Measurements from ENCODE around the gene SF3B5.

SF3B5 gene

DNA sequence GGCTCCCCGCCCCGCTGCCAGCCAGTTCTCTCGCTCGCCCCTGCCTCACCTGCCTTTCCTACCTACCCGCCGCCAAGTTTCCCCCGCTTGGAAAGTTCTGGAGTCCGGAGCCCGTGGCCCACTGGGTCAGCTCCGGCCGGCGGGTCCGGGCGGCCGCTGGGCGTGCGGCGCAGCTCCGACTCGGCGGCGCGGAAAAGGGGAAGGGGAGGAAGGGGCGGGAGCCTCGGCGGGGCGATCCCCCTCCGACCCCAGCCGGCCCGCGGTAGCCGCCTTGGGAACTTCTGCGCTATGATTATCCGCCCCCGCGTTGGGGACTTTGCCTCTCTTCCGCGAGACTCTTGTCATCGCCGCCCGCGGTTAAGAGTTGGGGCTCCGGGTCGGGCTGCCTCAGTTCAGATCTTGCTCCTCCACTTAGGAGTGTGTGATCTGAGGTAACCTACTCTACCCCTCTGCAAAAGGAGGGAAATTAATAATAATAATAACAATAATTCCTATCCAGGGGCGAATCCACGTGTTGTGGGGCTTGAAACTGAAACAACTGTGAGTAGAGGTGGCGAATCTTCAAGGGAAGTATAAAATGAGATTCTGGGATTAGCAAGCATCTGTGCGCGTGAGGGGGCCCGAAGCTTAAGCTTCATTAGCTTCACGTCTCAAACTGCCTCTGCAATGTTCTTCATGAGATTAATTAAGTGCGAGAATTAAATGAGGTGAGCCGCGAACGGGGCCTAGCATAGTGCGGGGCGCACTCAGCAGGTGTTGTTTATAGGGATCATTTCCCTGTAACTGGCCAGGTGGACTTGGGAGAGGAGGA lies 30.8 kb downstream of the SF3B5 start:
- Histone ChIP-seq H3K4me1 (ENCODE audit: insufficient read depth, poor library complexity, severe bottlenecking) (no peaks in the 10 kb centered on the region), H3K4me3 (ENCODE audit: severe bottlenecking) (peak overlapping the region; percentile 42), H3K9me3 (ENCODE audit: severe bottlenecking) (no peaks in the 10 kb centered on the region), H3K27me3 (ENCODE audit: insufficient read depth, poor library complexity, severe bottlenecking) (peaks cover 45% of the 10 kb centered on the region), H3K36me3 (ENCODE audit: low read depth) (no peaks in the 10 kb centered on the region), H3K27ac (ENCODE audit: poor library complexity, severe bottlenecking) (no peak overlapping the region)
- ATAC-seq (ENCODE audit: low read depth), result no peak
- no peak for DNase-seq (ENCODE audit: low spot score)
- TF ChIP-seq, protein P1, sequence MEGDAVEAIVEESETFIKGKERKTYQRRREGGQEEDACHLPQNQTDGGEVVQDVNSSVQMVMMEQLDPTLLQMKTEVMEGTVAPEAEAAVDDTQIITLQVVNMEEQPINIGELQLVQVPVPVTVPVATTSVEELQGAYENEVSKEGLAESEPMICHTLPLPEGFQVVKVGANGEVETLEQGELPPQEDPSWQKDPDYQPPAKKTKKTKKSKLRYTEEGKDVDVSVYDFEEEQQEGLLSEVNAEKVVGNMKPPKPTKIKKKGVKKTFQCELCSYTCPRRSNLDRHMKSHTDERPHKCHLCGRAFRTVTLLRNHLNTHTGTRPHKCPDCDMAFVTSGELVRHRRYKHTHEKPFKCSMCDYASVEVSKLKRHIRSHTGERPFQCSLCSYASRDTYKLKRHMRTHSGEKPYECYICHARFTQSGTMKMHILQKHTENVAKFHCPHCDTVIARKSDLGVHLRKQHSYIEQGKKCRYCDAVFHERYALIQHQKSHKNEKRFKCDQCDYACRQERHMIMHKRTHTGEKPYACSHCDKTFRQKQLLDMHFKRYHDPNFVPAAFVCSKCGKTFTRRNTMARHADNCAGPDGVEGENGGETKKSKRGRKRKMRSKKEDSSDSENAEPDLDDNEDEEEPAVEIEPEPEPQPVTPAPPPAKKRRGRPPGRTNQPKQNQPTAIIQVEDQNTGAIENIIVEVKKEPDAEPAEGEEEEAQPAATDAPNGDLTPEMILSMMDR (IDR thresholded peaks at IDR 0.05; ENCODE audit: poor library complexity, severe bottlenecking), result no peak

DNA sequence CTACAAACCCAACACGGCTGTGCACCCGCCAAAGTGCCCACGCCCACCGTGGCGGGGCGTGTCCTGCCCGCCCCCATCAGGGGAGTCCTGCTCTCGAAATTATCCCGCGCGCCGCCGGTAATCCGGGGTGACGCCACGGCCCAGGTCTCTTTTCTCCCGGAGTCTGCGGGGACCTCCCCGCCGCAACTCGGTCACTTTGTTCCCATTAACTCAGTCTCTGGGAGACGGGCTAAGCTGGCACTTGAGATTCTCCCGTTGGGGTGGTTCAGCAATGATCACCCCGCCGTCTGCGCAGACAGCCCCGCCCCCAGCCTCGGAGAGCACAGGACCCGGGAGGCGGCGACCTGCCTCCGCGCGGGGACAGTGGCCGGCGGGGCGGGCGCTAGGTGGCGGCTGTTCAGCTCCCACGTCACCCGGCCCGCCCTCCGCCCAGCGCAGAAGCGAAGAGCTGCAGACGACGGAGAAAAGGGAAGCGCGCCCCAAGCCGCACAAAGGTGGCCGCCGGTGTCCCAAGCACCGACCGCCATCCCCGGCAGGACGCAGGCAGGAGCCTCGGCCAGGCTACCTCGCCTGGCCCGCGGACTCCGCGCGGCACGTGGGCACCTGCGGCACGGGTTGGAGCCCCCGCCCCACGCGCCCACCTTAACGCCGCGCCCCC lies 31.5 kb downstream of the SF3B5 start:
- Histone ChIP-seq H3K27ac (ENCODE audit: poor library complexity, severe bottlenecking) (no peak overlapping the region), H3K36me3 (ENCODE audit: low read depth) (no peaks in the 10 kb centered on the region), H3K4me3 (ENCODE audit: severe bottlenecking) (peak overlapping the region; percentile 42), H3K9me3 (ENCODE audit: severe bottlenecking) (no peaks in the 10 kb centered on the region), H3K27me3 (ENCODE audit: insufficient read depth, poor library complexity, severe bottlenecking) (peaks cover 45% of the 10 kb centered on the region), H3K4me1 (ENCODE audit: insufficient read depth, poor library complexity, severe bottlenecking) (no peaks in the 10 kb centered on the region)
- TF ChIP-seq, protein P1 (IDR thresholded peaks at IDR 0.05; ENCODE audit: poor library complexity, severe bottlenecking), result peak; percentile 35
- ATAC-seq (ENCODE audit: low read depth), result peak; percentile 73
- no peak for DNase-seq (ENCODE audit: low spot score)

DNA sequence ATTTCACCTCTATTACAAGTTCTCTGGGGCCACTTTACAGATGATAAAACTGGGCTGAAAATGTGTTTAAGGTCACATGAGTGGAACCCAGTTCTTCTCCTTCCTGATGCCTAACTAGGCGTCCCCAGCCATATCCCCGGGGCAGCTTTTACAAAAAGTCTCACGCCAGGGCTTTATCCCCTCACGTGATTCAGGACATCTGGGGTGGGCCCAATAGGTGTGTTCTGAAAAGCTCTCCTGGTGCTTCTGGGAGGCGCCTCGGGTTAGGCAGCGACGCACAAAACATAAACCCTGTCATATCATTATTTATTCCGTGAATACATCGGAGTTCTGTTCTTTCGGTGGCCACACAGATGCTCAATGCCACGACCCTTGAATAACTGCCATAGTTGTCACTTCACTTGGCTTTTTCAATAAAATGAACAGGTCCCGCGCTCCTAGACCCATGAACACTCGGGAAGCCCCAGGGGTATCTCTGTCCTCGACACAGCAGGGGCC lies 32.1 kb downstream of the SF3B5 start:
- H3K27ac ChIP-seq (ENCODE audit: poor library complexity, severe bottlenecking), result no peak overlapping the region
- no peaks in the 10 kb centered on the region for H3K9me3 ChIP-seq (ENCODE audit: severe bottlenecking)
- H3K4me3 ChIP-seq (ENCODE audit: severe bottlenecking), result peak overlapping the region; percentile 42
- no peaks in the 10 kb centered on the region for H3K4me1 ChIP-seq (ENCODE audit: insufficient read depth, poor library complexity, severe bottlenecking)
- TF ChIP-seq, protein P1 (IDR thresholded peaks at IDR 0.05; ENCODE audit: poor library complexity, severe bottlenecking), result no peak
- ATAC-seq (ENCODE audit: low read depth), result no peak
- peaks cover 45% of the 10 kb centered on the region for H3K27me3 ChIP-seq (ENCODE audit: insufficient read depth, poor library complexity, severe bottlenecking)
- H3K36me3 ChIP-seq (ENCODE audit: low read depth), result no peaks in the 10 kb centered on the region
- no peak for DNase-seq (ENCODE audit: low spot score)

DNA sequence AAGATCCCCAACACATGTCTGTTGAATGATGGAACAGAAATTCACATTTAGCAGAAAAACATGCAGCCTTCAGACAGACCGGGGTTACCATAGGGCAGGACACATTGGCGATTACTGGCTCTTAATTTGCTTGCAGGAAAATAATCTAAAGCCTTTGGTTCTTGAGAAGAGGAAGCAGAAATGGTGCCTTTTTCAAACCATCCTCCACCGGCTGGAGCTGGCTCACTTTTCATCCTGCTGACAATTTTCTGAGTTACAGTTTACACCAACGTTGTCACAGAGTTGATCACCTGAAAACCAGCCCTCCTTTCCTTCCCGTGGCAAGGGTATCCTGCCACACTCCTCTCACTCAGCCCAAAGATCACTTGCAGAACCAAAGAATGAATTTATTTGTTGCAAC lies 32.6 kb downstream of the SF3B5 start:
- DNase-seq (ENCODE audit: low spot score) (no peak), ATAC-seq (ENCODE audit: low read depth) (0 out of 3 replicates have a peak, but pooled peaks have one; percentile 7)
- H3K4me1 ChIP-seq (ENCODE audit: insufficient read depth, poor library complexity, severe bottlenecking), result no peaks in the 10 kb centered on the region
- peaks cover 45% of the 10 kb centered on the region for H3K27me3 ChIP-seq (ENCODE audit: insufficient read depth, poor library complexity, severe bottlenecking)
- no peaks in the 10 kb centered on the region for H3K36me3 ChIP-seq (ENCODE audit: low read depth)
- no peak overlapping the region for H3K4me3 ChIP-seq (ENCODE audit: severe bottlenecking)
- H3K27ac ChIP-seq (ENCODE audit: poor library complexity, severe bottlenecking), result no peak overlapping the region
- H3K9me3 ChIP-seq (ENCODE audit: severe bottlenecking), result no peaks in the 10 kb centered on the region
- TF ChIP-seq, protein P1 (IDR thresholded peaks at IDR 0.05; ENCODE audit: poor library complexity, severe bottlenecking), result no peak
